Stimulated activated CD4-positive, alpha-beta T cell treated with anti-CD3 and anti-CD28 coated beads, Interleukin-1b, Interleukin-23, amount 100 ng/mL, for 1 hour (primary cell): ENCODE data around the gene DOCK2.
"Not testable (repeated sequence)": the region's sequence is repeated elsewhere in the genome, so short reads cannot be mapped to it uniquely, and the experiment has no call there.

ENCODE experiments used
- DNase-seq, 2 donors: peaks; one replicate each; pipeline ENCODE4 v3.0.0-alpha.2; 2020; ENCODE audit warnings: low read depth in 2 of 2

The DOCK2 gene

DNA sequence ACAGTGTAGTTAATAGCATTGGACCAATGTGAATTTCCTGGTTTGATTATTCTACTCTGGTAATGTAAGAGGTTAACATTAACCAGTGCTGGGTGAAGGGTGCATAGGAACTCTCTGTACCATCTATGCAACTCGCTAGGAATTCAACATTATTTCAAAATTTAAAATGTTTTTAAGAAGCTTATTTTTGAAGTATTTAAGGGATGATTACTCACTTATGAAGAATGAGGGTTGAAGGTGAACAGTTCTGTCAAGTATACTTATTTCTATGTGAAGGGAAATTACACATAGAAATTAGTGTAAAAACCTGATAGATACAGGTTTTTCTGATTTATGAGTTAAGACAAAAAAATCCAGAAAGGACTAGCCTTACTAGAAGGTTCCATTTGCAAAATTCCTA, 177.4 kb downstream of the DOCK2 start:
- no peak for DNase-seq

DNA sequence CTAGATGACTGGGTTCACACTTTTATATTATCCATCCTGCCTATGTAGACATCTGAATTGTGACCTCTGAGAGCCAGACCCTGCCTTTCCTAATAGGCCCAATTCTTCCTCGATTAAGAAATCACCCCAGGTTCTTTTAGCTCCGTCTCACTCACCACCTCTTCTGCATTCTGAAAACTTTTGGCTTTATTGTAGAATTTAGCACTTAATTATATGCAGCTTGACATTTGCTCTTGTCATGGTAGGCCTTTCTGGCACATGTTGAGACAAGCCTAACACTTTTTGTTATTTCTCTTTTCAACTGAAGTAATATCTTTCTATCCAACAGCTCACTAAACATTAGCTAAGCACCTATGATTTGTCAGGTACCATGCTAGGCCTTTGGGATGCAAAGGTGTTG, 180.0 kb downstream of the DOCK2 start:
- no peak for DNase-seq

DNA sequence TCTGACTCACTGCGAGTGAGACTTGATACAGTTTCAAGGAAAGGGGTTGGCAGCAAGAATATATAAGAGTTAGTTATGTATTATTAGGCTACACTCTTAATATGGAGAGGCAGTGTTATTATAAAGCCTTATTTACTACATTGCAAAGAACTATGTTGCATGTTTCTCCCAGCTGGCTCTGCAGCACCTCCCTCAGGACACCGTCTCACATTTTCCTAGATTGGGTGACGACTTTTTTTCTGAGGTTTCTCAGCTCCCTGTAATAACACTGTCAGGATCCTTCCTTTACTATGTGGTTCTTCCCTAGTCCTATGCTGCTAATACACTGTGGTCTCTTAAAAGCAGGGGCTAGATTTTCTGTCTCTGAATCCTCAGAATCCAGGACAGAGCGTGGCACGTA, 189.5 kb downstream of the DOCK2 start:
- DNase-seq: no peak

DNA sequence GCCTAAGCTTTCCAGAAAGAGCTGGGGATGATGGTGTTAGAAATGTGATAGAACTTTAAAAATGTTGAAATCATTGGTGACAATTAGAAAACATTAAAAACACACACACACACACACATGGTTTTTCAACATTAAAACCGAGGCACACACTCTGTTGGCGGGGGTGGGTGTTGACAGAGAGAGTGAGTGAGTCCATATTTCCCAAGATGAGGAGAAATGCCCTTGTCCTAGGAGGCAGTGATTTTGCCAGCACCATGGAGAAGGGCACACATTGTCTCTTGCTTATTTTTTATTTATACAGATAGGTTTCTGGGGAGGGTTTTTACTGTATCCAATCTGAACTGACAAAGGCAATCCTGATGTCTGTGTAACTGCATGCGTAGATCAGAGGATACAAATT, 190.7 kb downstream of the DOCK2 start:
- no peak for DNase-seq

DNA sequence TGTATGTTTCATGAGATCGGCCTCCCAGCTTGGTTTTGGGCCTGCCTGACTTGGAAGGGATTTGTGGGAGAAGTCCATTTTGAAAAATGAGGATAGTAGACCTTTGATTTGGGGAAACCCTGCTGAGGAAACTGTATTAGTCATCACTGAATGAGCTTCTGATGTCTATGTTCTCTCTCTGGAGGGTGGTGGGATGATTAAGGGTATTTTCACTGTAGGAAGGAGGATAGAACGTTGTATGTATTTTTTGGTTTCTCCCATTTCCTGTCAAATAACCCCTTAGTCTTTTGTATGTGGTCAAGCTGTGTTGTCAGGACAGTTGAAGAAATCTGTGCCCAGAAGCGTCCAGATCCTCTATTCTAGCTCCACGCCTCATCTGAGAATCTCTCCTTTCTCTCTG, 191.3 kb downstream of the DOCK2 start:
- DNase-seq: no peak

DNA sequence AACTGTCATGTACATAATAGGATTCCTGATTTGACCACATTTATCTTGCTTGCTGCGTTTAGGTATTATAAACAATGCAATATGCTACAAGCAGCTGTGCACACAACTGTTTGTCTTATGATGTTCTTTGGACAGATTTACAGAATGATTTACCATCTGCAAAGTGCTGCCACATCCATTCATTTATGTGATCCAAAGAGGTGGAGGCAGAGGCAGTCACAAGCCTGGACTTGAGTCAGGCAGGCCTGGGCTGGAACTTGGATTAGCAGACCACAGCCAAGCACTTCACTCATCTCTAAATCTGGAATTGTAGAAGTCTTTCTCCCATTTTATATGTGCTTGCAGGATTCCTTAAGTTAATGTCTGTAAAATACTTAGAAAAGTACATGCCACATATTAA, 194.3 kb downstream of the DOCK2 start:
- DNase-seq: no peak

DNA sequence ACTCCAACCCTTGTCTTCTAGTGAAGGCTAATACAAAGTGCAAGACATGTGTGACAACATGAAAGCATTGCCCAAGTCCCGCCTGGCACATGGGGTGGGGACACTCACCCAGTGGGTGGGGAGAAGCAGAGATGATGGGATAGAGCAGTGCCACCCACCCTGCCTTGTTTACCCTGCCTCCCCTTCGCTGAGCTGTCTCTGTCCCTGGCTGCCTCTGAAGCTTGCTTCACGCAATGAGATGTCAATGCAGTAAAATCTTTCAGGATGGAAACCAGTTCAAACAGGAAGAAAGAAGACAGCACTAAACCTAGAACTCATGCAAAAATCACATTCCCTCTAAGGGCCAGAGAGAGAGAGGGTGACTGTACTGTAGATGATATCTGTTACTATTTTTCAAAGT, 195.2 kb downstream of the DOCK2 start:
- DNase-seq: no peak

DNA sequence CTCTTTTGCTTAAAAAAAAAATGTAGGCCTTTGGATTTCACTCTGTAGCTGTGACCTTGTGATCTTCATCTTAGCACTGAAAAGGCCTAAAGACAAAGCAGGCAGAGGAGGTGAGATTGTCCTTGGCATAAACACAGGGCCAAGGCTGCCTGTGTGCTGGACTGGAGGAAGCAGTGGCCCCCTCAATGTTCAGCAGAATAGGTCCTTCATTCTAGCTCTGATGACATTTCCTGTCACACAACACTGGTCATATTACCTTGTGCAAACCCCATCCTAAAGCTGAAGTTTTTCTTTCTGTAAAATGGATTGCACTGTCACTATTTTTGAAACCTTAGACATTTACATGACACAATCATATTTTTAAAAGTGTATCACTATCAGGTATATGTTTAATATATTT, 195.8 kb downstream of the DOCK2 start:
- no peak for DNase-seq

DNA sequence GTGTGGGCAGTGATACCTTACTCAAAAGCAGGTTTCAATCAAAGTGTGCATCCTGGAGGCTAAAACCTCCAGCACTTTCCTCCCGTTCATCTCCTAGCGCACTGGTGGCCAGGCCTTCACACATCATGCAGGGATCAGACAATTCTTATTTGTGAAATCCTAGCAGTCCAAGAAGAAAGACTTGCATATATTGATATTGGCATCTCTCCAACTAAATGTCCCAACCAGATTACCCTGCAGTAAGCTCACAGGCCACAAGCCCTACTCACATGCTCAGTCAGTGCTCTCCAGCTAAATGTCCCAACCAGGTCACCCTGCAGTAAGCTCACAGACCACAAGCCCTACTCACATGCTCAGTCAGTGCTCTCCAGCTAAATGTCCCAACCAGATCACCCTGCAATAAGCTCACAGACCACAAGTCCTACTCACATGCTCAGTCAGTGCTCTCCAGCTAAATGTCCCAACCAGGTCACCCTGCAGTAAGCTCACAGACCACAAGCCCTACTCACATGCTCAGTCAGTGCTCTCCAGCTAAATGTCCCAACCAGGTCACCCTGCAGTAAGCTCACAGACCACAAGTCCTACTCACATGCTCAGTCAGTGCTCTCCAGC, 196.7 kb downstream of the DOCK2 start:
- DNase-seq: not testable (repeated sequence)

DNA sequence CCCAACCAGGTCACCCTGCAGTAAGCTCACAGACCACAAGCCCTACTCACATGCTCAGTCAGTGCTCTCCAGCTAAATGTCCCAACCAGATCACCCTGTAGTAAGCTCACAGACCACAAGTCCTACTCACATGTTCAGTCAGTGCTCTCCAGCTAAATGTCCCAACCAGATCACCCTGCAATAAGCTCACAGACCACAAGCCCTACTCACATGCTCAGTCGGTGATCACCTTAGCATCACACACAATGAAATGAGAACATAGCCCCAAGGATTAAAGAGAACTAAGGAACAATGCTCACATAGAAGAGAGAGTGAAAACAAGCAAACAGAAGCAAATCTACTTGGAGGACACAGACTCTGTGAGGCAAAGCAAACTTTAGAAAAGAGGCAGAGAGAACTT, 197.5 kb downstream of the DOCK2 start:
- DNase-seq: not testable (repeated sequence)

DNA sequence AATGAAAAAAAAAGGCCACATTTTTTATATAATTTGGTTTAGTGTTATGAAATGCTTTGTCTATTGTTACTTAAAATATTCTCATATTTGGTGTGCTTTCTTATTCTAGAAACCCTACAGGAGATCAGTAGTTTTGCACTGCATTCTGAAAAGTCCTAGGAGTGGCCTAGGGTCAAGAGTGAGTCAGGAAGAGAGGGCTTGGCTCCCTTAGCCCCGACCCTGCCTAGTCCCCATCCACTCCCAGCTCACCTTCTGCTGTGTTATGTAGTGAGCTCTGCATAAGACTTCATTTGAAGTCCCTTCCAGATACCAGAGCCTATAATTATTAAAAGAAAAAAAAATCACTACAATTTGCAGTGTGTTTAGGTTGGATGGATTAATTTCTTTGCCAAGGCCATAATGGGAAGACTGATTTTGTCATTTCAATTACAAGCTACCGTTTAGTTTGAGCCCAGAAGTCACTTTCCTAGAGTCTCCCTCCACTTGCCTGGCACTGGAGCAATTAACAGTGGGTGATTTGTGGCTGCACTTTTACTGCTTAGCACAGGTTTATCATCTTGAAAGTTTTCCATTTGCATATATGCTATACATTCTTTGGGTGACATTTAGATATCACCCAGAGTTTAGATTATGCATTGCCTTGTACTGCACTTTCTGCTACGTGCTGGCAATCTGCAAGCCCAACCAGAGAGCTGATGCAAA, 199.9 kb downstream of the DOCK2 start:
- no peak for DNase-seq

DNA sequence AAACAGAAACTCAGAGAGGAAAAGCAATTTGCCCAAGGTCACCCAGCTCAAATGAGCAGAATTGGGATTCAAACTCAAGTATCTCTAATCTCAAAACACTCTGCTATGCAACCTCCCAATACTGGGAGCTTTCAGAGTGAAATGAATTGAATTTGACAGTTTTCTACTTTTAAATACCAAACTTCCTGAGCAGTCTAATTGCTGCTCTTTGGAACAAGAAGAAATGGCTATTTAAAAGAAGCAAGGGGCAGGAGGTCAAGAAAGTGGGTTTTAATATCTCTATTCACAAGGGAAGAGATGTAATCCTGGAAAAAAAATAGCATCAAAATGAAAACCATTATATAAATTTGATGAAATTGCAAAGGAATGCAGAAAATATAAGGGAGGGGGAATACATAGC, 200.6 kb downstream of the DOCK2 start:
- DNase-seq: no peak

DNA sequence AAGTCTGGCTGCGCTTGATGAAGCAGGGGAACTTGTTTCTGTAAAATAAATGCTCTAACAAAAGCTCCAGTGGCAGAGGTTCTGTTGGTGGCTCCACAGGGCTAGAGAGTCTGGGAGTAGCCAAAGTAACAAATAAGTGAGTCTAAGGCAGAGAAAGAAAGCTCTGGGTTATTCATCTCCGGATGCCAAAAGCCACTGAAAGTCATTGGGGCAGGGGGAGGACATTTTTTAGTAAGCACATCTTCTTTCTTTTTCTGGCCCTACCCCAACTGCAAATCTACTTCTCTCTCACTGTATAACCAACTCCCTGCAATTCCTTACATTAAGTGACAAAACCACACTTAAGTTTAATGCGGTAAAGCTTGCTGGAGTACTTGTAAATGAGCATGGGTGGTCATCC, 201.6 kb downstream of the DOCK2 start:
- DNase-seq: no peak

DNA sequence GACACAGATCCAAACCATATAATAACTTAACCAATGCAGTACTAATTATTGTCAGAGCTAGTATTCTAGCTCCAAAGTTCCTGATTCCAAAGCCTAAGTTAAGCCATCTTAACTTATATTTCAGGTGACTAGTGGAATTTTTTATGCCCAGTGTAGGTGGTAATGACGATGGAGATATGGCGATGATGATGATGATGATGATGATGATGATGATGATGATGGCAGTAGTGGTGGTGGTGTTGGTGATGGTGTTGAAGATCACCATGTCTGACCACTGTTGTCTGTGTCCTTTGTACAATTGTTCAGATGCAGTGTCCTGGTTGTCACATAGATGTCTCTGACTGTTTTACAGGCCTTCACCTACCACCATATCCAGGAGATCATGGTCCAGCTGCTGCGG, 203.3 kb downstream of the DOCK2 start:
- no peak for DNase-seq

DNA sequence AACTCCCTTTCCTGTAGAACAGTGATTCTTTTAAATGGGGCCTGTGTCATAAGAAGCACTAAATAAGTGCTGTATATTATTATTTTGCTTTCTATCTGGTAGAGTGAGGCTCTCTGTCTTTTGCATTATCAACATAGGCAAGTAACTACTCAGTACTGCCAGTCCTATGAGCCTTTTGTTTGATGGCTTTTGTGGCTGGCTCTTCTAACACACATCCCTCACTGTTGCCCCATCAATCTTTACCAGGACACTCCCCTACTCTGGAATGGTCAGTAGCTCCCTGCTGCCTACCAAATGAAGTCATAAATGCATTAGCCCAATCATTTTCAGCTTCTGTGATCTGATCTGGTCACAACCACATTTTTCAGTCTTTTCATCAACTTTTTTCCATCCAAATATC, 205.6 kb downstream of the DOCK2 start:
- DNase-seq: no peak

DNA sequence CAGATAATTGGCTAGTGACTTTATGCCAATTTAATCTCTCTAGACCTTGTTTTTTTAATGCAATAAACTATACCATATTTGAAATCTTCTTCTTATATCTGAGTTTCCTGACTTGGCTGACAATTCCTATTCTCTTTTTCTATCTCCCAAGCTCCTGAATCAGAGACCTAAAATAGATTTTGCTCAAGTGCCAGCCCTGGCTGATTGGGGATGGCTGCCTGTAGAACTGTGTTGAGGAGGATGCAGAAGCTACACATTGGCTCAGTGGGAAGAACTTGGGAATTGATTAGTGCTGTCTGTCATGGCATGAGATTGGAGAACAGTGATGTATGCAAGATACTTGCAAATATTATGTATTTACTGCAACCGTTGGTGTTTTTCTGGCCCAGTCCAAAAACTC, 210.4 kb downstream of the DOCK2 start:
- DNase-seq: no peak

DNA sequence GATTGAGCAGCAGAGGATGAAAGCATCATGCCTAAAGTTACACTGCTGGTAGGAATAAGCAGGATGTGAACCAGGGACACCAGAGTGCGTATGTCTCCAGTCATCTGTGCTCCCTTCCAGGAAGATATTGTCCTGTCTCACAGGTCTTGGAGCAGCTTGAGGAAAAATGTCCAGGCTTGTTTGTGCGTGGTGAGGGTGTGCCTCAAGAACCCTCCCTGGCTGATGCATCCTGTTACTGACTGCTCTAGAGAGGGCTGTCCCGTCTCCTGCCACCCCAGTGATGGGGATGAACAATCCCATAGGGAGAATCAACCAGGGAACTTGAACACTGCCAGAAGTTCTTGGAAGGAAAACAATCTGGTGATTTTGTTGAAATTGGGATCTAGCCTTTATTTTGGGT, 211.2 kb downstream of the DOCK2 start:
- no peak for DNase-seq

DNA sequence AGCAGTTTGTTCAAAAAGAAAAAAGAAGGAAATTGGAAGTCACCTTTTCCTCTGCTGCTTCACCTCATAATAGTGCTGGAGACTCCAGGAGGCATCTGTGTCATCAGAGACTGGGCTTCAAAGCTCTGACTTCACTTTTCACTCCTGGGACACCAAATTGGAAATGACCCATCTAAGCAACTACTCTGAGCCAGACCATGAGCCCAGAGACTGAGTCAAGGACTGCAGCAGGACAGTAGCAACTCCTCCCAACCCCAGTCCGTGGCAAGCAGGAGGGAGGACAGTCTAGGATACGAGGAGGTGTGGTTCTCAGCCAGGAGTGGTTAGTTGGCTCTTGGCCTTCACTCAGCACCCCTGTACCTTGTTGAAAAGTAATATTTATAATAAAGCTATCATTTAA, 211.7 kb downstream of the DOCK2 start:
- DNase-seq: no peak

DNA sequence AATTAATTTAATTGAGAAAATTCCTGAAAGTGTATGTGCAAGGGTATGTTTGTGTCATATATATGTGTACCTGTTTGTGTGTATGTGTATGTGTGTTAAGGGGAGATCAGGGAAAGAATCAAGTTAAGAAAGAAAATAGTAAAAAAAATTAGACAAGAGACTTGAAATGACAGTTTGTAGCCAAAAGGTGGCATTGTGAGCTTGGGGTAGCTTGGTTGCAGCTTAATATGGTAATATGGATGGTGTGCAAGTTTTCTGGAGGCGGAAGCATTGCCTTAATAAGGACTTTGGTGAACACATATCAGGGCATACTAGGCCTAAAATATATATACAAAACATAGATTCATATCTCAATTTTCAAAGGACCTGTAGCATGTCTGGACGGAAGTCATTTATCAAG, 213.3 kb downstream of the DOCK2 start:
- DNase-seq: no peak

DNA sequence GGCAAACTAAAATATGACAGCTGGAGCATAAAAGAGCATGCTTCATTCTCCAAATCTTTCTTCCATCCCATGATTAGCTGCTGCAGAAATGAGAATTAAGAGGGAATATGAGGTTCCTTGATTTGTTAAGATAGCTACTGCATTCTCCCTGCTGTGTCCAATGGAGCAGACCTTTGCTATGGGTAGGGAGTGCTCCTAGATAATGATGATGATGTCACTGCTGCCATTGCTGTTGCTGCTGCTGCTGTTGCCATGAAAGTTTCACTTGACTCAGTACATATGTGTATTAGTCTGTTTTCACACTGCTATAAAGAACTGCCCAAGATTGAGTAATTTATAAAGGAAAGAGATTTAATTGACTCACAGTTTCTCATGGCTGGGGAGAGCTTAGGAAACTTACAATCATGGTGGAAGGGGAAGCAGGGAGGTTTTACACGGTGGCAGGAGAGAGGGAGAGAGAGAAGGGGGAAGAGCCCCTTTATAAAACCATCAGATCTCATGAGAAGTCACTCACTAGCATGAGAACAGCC, 214.3 kb downstream of the DOCK2 start:
- no peak for DNase-seq

DNA sequence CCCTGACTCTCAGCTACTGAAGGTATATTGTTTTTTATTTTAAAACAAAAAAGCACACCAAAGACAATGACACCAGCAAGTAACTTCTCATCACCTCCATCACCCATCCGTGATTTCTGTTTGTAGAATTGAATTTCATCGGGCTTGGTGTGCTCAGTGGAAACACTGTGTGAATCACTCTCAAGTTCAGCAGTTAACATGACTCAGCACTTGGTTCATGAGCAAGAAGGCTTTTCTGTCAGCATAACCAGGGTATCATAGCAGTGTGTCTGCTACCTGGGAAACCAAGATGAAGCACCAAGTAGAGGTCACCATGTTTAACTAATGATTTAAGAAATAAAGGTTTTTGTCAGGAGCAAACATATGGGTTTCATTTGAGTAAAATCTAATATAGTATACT, 219.5 kb downstream of the DOCK2 start:
- no peak for DNase-seq

DNA sequence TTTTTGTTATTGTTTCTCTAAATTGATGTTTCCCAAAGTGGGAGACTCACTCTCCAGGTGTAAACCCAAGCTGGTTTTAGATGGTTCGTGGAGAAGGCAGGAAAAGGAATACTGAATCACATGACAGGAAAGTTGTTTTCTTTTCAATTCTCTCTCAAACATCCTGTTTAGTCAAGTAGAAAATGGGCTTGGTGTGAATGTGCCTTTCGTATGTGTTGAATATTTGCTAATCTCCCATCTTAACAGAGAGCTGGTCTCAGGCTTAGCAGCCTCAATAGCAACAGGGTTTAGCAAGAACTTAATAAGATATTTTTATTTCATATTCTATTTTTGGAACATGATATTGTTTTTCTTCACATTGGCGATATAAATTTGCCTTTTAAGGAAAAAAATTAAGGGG, 223.5 kb downstream of the DOCK2 start:
- no peak for DNase-seq

DNA sequence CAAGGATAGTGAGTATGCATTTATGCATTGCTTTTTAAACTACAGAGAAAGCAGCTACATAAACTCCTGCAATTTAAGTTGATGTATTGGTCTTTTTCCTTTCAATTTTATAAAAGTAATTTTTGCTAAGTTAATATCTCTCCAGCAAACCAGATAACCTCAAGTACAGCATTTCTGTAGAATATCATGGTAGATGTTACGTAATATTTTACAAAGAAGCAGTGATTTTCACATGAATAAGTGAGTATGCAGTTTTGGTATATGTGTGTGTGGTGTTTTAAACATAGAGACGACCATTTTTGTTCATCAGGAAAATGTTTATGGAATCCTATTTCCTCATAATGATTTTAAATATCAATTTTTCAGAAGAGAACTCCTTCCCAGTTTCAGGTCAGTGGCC, 224.4 kb downstream of the DOCK2 start:
- DNase-seq: no peak

DNA sequence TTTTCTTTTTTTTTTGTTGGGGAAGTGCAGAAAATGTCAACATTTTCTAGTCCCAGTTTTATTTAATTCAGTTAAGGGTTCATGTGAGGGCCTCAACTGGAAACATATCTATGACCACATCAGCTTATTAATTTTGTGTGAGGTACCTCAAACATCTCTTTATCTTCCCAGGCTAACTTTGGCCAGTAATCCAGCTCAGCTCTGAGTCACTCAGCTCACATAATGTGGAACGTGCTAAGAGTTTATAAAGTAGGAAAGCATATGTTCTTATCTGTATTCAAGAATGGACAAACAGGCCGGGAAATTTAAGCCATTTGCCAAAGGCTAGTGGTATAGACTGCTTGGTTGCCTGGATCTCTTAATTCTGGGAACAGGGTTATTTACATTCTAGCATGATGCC, 224.9 kb downstream of the DOCK2 start:
- DNase-seq: no peak
